HG03064 (cell line): Measurements from ENCODE around the gene TMED3.

Experiments used
- ATAC-seq: cut with Tn5 transposase; IDR thresholded peaks from one replicate; pipeline ENCODE4 v1.9.1; 2021; ENCODE audit warnings: low read depth; ENCODE audit not compliant: unreplicated experiment

TMED3 gene

GRCh38 chr15:79372428-79372827 is 61.5 kb downstream of the TMED3 start:
- ATAC-seq: no peak
